K562 (cell line): ENCODE data around the gene ATP2A3. TPM values are rescaled to one million over a fixed set of nuclear protein-coding genes. Genes with fewer than 3 reads are reported as not detected.
A peak's percentile ranks its signal among the peaks of the same experiment; 100 is the strongest.

Source experiments
- ATAC-seq: fragments of 200-7000 bp; cut with Tn5 transposase; 3 replicates; pipeline ENCODE4 v1.9.1; 2020; ENCODE audit warnings: moderate library complexity
- BruUV-seq: library from RNA; stranded (reverse); fragments of 400-500 nt; replicated peaks from 2 replicates; lab custom pipeline; 2021; lab: Mats Ljungman, UMichigan
- CTCF ChIA-PET: fragments of 300-600 bp; formaldehyde crosslinking; extraction: SDS; loops from one replicate; lab custom pipeline; 2021; ENCODE audit warnings: low intra/inter-chr PET ratio; lab: Yijun Ruan, JAX
- POLR2A ChIA-PET: fragments of 300-600, 350-650 bp; sonication (Branson Sonifier 250); formaldehyde crosslinking; extraction: SDS; loops from one replicate; lab custom pipeline; 2021; ENCODE audit warnings: antibody characterized with exemption, inconsistent platforms; lab: Yijun Ruan, JAX
- DNase-seq, 4 experiments: peaks; one replicate each; pipeline versions ENCODE4 v3.0.0 to v3.0.0-alpha.2; 2011 to 2018; ENCODE audit warnings: low spot score in 3 of 4, mixed read lengths in 3 of 4; ENCODE audit errors: extremely low read depth in 1 of 4
- FAIRE-seq: peaks from 2 replicates; lab custom pipeline; 2011; peaks lifted over from hg19 to GRCh38; lab: Jason Lieb, UNC
- H2AFZ ChIP-seq: 2 replicates; pipeline ENCODE4 v1.6.0; 2011; ENCODE audit warnings: low read depth, low read length, control low read depth, inconsistent platforms
- H3K27ac ChIP-seq: fragments of 200-600 bp; 3 replicates; pipeline ENCODE4 v1.8.0; 2011; ENCODE audit warnings: low read depth, mild to moderate bottlenecking, control low read depth, inconsistent platforms, low read length, moderate library complexity, mixed read lengths; ENCODE audit errors: extremely low read depth
- H3K27me3 ChIP-seq, 2 experiments: fragments of 300-600 bp in 1 of 2; 2 replicates in 1 of 2; 3 replicates in 1 of 2; pipeline versions ENCODE4 v1.6.0 to v1.8.0; 2011; ENCODE audit warnings: inconsistent platforms in 2 of 2, low read length in 2 of 2, mild to moderate bottlenecking in 1 of 2, mixed read lengths in 1 of 2, moderate library complexity in 1 of 2; ENCODE audit not compliant: control insufficient read depth in 2 of 2, insufficient read depth in 2 of 2
- H3K36me3 ChIP-seq: fragments of 300-600 bp; 3 replicates; pipeline ENCODE4 v1.8.0; 2011; ENCODE audit warnings: mild to moderate bottlenecking, low read length, inconsistent platforms; ENCODE audit not compliant: control insufficient read depth, insufficient read depth
- H3K4me1 ChIP-seq, 2 experiments: fragments of 200-600 bp in 1 of 2; replicated peaks in 1 of 2; 2 replicates in 1 of 2; 3 replicates in 1 of 2; pipeline versions ENCODE4 v1.5.1 to v1.8.0; 2011; ENCODE audit warnings: inconsistent platforms in 2 of 2, low read length in 2 of 2, mild to moderate bottlenecking in 1 of 2, mixed read lengths in 1 of 2, moderate library complexity in 1 of 2; ENCODE audit not compliant: control insufficient read depth in 2 of 2, insufficient read depth in 2 of 2
- H3K4me2 ChIP-seq: 2 replicates; pipeline ENCODE4 v1.6.1; 2011; ENCODE audit warnings: low read length, control low read depth, inconsistent platforms, mixed read lengths; ENCODE audit not compliant: insufficient read depth
- H3K4me3 ChIP-seq: fragments of 200-600 bp; sonication (generic), shearing (Covaris generic); 2 replicates; pipeline ENCODE4 v1.5.1; 2016; ENCODE audit warnings: control low read depth, inconsistent platforms
- H3K79me2 ChIP-seq: fragments of 200-600 bp; 3 replicates; pipeline ENCODE4 v1.8.0; 2011; ENCODE audit warnings: low read length, inconsistent platforms; ENCODE audit not compliant: control insufficient read depth, insufficient read depth
- H3K9ac ChIP-seq, 2 experiments: 2 replicates each; pipeline versions ENCODE4 v1.6.0 to v1.6.1; 2011; ENCODE audit warnings: low read depth in 2 of 2, low read length in 2 of 2, control low read depth in 1 of 2, inconsistent platforms in 1 of 2, mild to moderate bottlenecking in 1 of 2, mixed read lengths in 1 of 2; ENCODE audit not compliant: insufficient read depth in 1 of 2
- H3K9me1 ChIP-seq: one replicate; pipeline ENCODE4 v1.6.0; 2011; ENCODE audit warnings: inconsistent platforms, mild to moderate bottlenecking, low read length, moderate library complexity; ENCODE audit not compliant: control insufficient read depth, insufficient read depth
- H3K9me3 ChIP-seq: replicated peaks from 2 replicates; pipeline ENCODE4 v1.5.1; 2011; ENCODE audit warnings: low read depth, low read length, inconsistent platforms; ENCODE audit not compliant: control insufficient read depth, insufficient read depth
- H4K20me1 ChIP-seq: replicated peaks from 2 replicates; pipeline ENCODE4 v1.6.1; 2011; ENCODE audit warnings: low read length, inconsistent platforms, mixed read lengths; ENCODE audit not compliant: control insufficient read depth, insufficient read depth
- CTCFL ChIP-seq: IDR thresholded peaks from 2 replicates; pipeline ENCODE4 v1.6.1; 2011; ENCODE audit warnings: borderline replicate concordance, low read depth, mild to moderate bottlenecking, moderate library complexity, low read length; ENCODE audit not compliant: insufficient read depth, poor library complexity, severe bottlenecking
- KDM2B ChIP-seq: fragments of 250-450 bp; sonication (Bioruptor Pico); IDR thresholded peaks from 2 replicates; pipeline ENCODE4 v1.8.0; 2021; ENCODE audit warnings: mild to moderate bottlenecking, moderate library complexity
- NCOR1 ChIP-seq: fragments of 450-650 bp; IDR thresholded peaks from 2 replicates; pipeline ENCODE4 v1.6.1; 2016; ENCODE audit warnings: mild to moderate bottlenecking, moderate library complexity
- PHTF2 ChIP-seq: fragments of 250-450 bp; sonication (Bioruptor Pico); IDR thresholded peaks from 2 replicates; pipeline ENCODE4 v1.5.0; 2021; ENCODE audit warnings: mild to moderate bottlenecking
- POLR2G ChIP-seq: fragments of 200-400 bp; formaldehyde crosslinking; IDR thresholded peaks from 2 replicates; pipeline ENCODE4 v1.6.1; 2017; ENCODE audit warnings: low read depth, mild to moderate bottlenecking, antibody characterized with exemption, low read length, moderate library complexity
- WGBS: fragments of 100-300 bp; shearing (Covaris generic); methylation state at CpG from one replicate; pipeline ENCODE4 v1.1.6; 2016; ENCODE audit warnings: low coverage, mixed read lengths; ENCODE audit not compliant: insufficient coverage; ENCODE audit errors: missing lambda C conversion rate; 5-methylcytosine and 5-hydroxymethylcytosine counted together
- in situ Hi-C: fragments of 300-500 bp; cut with MboI; formaldehyde crosslinking; loops from 4 replicates; pipeline ENCODE4 v1.15.0; 2018; ENCODE audit warnings: inconsistent platforms, mixed read lengths
- intact Hi-C: fragments of 100-400 bp; cut with micrococcal nuclease; formaldehyde crosslinking; loops from 2 replicates; pipeline ENCODE4 v1.14.2; 2022
- polyA plus RNA-seq, 8 experiments: library from polyadenylated mRNA; depleted of rRNA in 4 of 8; stranded (reverse) in 5 of 8; unstranded in 3 of 8; fragments of >200 nt; fragmentation: Nextera tagmentation in 2 of 8; fragmentation: Illumina TruSeq in 1 of 8; extraction: Ambion mirVana in 2 of 8; extraction: Trizol in 1 of 8; gene quantifications; 2 replicates each; pipeline versions ENCODE4 v1.2.1 to v1.2.3, GENCODE V29; 2011 to 2014; ENCODE audit warnings: inconsistent platforms in 1 of 8, missing spikeins in 1 of 8
- total RNA-seq, 7 experiments: library from RNA; depleted of rRNA in 6 of 7; stranded (reverse); fragments of >200 nt in 6 of 7; fragmentation: Illumina TruSeq in 2 of 7; extraction: Trizol in 2 of 7; gene quantifications; 2 replicates each; pipeline versions ENCODE4 v1.2.1 to v1.2.3, GENCODE V29; 2011 to 2021; ENCODE audit warnings: low replicate concordance in 1 of 7

The ATP2A3 gene
- total and polyA plus RNA-seq, 9 of the 15 experiments (the other 6 are each of a cell fraction or from before 2014, with no cell fraction given) = 0.65 to 103 (median 31.3) TPM

- Histone ChIP-seq H3K9me1 (no peaks in the 10 kb centered on the region), H3K27ac (no peak overlapping the region), H3K4me3 (no peak overlapping the region), H3K4me2 (no peak overlapping the region), H3K79me2 (no peaks in the 10 kb centered on the region), H2AFZ (no peak overlapping the region), H4K20me1 (no peaks in the 10 kb centered on the region), H3K9me3 (no peaks in the 10 kb centered on the region), H3K36me3 (no peaks in the 10 kb centered on the region), H3K4me1 (peaks cover 0 to 35% of the 10 kb centered on the region in 2 experiments; a peak in 2 of 5 replicates), H3K9ac (no peak overlapping the region; a peak in 1 of 4 replicates), H3K27me3 (no peaks in the 10 kb centered on the region)
- ATAC-seq = no peak; the same call in 1 of the 3 replicates
- intact Hi-C loops (loop anchor here (10.0 kb wide), 2 partner anchors 58 to 168 kb away; partner anchors contain the start of gene NCBP3), in situ Hi-C loops (no loop called here)
- BruUV-seq = no TSS peak
- TF ChIP-seq POLR2G (peak; percentile 36), PHTF2 (CRISPR knock-in tag) (no peak), KDM2B (CRISPR knock-in tag) (no peak), CTCFL (no peak), NCOR1 (no peak)
- CTCF ChIA-PET = no interaction called here
- POLR2A ChIA-PET = no interaction called here
- no peak for DNase-seq
- WGBS = 62% methylated on average over 15 of the region's 25 CpGs
- no peak for FAIRE-seq
Measured at GRCh38 chr17:3903051-3903825, 61.0 kb downstream of the ATP2A3 start.
